ENCODE results near the gene IKBKG.
"Not testable (repeated sequence)": the region's sequence is repeated elsewhere in the genome, so short reads cannot be mapped to it uniquely, and the experiment has no call there.

IKBKG gene

DNA sequence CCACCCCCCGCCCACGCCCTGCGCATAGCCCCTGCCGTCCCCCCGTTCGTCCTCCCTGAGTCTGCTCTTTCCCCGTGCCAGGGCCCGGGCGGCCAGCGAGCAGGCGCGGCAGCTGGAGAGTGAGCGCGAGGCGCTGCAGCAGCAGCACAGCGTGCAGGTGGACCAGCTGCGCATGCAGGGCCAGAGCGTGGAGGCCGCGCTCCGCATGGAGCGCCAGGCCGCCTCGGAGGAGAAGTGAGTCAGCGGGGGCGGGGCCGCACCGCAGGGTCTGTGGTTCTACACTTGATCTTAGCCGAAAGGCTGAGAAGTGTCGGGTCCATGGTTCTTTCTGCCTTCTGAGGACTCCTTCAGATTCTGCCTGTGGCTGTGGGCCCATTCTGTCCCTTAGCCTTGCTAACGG, 12.9 kb downstream of the IKBKG start:
- not testable (repeated sequence) for DNase-seq

DNA sequence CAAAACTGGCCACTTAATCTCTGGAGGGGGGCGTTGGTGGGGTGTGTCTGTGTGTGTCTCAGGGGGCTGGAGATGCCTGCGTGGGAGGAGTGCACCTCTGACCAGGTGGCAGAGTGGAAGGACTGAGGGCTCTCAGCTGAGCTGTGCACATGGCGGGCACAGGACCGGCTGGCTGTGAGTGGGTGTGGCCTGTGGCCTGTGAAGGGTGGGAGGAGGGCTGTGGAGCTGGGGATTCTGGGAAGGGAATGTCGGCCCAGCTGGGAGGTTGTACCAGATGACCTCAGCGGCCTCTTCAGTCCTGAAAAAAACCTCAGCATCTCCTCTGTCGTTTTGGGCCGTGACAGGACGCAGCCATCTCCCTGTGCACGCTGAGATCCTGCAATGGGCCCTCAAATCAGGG, 14.9 kb downstream of the IKBKG start:
- DNase-seq = not testable (repeated sequence)

GRCh38 chrX:154570361-154570760, 22.9 kb downstream of the IKBKG start:
- not testable (repeated sequence) for DNase-seq

GRCh38 chrX:154573061-154573460, 25.6 kb downstream of the IKBKG start:
- not testable (repeated sequence) for DNase-seq

DNA sequence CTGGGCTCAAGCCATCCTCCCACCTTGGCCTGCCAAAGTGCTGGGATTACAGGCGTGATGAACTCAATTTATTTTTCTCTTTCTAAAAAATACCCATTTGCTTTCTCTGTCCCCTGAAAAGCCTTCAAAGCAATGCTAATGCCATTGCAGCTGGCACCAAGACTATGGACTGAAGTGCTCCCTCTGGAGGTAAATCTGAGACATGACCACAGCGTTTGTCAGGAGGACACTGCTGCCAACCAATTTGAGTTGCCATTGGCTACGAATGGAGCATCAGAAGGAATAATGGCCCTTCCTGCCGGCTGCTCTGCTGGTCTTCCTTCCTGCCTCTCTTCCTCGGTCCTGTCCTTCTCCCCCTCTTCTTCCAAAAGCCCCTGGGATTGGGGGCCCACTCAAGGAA, 27.7 kb downstream of the IKBKG start:
- not testable (repeated sequence) for DNase-seq

DNA sequence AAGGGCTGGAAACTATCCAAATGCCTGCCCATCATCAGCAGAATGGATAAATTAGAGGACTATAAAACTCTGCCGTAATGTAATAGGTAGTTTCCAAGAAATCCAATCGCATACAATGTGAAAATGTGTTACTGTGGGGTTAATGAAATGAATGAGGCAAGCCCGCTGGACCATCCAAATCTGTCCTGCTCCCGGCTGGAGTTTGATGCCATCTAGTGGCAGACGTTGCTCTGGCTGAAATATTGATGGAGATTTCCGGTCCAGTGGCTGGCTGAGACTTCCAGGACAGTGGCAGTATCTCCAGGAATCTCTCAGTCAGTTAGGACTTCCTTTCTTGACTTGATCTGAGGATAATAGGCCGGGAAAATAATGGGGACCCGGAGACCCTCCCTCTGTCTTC, 35.6 kb downstream of the IKBKG start:
- not testable (repeated sequence) for DNase-seq

DNA sequence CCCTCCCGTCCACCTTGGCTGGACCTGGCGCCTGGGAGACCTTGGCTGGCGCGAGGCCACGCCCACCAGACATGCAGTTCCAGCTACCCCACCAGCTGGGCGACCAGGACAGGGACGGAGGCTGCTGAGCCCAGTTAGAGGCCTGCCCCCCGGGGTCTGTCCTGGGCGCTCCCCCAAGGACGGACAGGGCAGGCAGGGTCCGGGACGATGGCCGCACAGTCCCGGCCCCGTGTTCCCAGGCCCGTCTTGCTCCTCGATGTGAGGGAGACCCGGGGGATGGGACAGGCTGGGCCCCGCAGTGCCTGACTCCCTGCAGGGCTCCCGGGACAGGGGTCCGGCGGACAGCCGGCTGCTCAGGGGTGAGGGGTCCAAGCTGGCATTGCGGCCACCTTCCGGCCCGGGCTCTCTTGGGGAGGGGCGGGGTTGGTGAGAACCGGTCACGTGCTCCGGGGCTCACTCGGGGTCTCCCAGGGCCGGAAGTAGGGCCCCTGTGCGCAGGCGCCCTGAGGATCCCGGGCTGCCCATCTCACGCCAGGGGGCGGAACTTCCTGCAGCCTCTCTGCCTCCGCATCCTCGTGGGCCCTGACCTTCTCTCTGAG, 37.3 kb downstream of the IKBKG start, which contains the start of gene CTAG1A:
CTAG1A (plus strand) TSS at position 549 of the 599 bp plus-strand sequence. CDS start 74 bp downstream, outside the sequence.
- not testable (repeated sequence) for DNase-seq

- not testable (repeated sequence) for DNase-seq
Observed at GRCh38 chrX:154590415-154590814, 43.0 kb downstream of the IKBKG start.

DNA sequence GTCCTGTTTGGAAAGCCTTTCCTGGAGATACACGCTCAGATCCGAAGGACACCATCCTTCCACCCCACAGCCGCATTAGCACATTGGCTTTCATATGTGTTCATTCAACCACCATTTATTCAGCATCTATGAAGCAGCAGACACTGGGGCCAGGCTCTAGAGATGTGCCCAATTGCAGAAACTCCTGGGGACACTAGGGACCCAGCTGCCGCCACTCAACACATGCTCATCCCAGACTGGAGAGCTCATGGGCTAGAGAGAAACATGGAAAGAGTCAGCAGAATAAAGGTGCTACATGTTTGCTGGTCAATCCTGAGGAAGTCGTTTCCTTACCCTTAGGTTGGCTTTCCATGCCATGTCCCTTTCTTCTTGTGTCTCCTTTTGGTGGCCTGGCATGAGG, 45.1 kb downstream of the IKBKG start:
- DNase-seq = no peak

DNA sequence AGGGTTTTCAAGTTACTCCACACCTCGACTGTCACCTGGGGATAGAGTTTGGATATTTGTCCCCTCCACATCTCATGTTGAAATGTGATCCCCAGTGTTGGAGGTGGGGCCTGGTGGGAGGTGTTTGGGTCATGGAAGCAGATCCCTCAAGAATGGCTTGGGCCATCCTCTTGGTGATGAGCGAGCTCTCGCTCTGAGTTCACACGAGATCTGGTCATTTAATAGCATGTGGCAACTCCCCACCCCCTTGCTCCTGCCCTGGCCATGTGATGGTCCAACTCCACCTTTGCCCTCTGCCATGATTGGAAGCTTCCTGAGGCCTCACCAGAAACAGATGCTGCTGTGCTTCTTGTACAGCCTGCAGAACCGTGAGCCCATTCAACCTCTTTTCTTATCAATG, 45.8 kb downstream of the IKBKG start:
- no peak for DNase-seq

DNA sequence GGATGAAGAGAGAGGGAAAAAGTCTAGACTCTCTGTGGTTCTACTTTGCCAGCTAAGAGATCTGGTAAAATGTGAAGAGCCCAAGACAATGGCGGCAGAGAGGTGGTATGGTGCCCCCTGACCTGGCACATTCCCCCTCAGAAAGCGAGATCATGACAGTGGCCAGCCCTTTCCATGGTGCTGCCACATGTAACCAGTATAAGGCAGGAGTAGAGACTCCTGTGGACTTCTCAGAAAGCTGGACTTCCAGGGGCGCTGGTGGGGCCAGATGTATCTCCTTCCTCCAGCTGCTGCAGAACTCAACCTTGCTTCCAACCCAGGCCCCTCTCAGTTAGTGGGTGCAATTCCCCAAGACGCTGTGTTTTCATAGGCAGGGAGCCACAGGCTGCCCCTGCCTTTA, 47.1 kb downstream of the IKBKG start:
- DNase-seq = no peak

DNA sequence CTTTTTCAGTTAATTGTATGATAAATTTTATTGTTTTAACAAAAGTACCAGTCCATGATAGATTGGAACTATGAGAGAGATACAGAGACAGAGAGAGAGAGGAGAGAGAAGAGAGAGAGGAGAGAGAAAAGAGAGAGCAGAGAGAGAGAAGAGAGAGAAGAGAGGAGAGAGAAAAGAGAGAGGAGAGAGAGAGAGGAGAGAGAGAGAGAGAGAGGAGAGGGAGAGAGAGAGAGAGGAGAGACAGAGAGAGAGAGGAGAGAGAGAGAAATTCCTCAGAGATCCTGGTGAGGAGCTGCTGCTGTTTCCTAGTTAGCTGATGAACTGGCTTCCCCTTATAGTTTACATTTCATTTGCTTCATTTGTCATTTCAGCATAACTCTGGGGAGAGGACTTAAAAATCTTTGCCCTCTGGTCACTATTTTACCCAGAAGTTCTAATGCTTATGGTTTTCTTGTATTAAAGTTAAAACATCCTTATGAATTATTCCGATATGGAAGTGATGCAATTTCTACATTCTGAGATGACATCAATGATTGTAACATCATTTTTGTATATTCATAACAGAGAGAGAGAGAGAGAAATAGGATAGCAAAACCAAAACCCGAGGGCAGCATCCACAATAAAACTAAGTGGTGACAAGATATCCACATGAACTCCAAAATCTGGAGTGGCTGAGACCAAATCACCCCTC, 48.3 kb downstream of the IKBKG start:
- DNase-seq = peak; percentile 0

DNA sequence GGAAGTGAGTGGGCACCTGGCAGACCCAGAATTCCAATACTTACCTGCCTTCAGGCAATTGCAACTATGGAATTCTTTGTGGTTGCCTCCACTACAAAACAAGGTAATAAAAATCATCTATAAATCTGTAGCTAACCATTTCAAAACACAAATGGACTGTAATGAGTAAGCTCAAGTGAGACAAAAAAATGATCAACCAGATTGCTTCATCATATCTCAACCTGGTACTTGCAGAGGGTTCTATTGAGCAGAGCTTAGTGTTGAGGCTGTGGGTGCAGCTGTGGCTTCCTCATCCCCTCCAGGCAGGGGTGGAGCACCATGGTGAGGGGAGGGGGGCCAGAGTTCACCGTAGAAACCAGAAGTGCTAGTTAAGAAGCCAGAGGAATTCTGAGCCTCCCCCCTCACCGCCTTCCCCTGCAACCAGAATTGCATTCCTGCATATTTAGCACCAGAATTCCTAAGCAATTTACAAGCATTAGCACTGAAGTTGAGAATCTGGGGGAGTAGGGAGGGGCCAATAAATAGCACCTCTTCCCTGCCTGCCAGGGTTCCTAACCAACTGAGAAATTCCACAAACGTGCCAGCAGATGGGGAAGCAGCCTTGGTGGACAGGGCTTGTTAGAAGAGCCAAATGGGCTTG, 49.0 kb downstream of the IKBKG start:
- peak; percentile 89 for DNase-seq

DNA sequence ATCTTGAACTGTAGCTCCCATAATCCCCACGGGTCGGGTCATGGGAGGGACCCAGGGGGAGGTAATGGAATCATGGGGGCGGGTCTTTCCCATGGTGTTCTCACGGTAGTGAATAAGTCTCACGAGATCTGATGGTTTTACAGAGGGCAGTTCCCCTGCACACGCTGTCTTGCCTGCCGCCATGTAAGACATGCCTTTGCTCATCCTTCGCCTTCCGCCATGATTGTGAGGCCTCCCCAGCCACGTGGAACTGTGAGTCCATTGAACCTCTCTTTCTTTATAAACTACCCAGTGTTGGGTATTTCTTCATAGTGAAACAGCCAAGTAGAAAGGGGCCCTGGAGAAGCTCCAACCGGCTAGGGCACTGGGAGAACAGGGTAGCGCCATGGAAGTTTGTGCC, 49.8 kb downstream of the IKBKG start:
- no peak for DNase-seq

DNA sequence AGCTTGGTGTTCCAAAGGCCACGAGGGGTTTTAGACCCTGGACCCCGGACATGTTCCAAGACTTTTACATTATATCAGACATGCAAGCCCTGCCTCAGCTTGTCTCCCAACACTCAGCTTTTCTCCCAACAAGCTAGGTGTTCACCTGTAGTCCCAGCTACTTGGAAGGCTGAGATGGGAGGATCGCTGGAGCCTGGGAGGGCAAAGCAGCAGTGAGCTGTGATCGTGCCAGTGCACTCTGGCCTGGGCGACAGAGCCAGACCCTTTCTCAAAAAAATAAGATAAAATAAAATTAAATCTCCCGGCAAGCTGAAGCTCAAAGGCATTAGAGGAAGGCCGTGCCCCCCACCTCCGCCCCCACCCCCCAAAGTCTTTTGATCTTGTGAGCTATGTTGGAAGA, 51.2 kb downstream of the IKBKG start:
- no peak for DNase-seq

- DNase-seq = no peak
Observed at GRCh38 chrX:154599531-154599930, 52.1 kb downstream of the IKBKG start.

DNA sequence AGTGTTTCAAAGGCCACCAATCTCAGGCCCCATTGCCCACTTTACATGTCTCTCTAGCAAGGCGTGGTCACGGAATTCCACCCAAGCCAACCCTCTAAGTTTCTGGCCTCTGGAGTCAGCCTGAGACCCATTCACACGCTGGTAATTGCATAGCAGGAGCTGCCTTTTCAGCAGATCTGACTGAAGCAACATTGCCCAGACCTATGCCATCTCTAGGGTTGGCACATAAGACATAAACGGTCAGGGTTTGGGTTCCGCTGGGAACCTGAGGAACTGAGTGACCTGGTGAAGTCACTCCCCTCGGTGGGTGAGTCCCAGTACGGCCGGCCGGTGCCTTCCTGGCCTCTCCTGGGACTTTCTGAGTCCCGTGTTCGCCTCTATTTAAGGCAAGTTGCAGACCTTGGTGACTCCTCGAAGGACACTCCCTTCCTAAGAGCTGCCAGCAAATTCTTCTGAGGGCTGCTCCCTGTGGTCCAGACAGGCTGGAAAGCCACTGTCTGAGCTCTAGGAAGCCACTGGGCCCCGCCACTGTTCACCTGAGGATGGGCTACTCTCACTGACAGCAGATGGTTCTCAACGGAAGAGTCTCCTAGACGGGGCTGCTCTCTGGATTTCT, 53.4 kb downstream of the IKBKG start:
- DNase-seq = peak; percentile 58

GRCh38 chrX:154602226-154602625, 54.8 kb downstream of the IKBKG start:
- DNase-seq = no peak

DNA sequence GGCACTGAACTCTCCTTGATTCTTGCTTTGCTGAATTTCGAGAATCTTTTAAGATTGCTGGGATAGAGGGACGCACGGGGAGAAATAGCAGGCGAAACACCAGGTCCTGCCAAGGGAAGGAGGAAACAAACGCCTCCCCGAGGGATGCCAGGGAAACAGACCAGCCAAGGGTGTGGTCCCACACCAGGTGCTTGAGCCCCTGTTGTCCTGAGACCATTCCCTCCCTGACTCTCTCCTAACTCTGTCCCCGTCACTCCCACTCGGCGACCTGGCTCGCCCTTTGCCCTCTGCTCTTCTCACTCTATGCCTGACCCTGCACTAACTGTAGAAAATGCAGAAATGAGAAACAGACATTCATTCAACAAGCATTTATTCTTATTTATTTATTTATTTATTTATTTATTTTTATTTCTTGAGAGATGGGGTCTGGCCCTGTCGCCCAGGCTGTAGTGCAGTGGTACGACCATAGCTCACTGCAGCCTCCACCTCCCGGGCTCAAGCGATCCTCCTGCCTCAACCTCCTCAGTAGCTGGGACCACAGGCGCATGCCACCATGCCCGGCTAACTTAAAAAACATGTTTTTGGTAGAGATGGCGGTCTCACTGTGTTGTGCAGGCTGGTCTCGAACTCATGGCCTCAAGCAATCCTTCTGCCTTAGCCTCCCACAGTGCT, 55.5 kb downstream of the IKBKG start:
- no peak for DNase-seq

GRCh38 chrX:154603438-154604430, 56.3 kb downstream of the IKBKG start:
- peak; percentile 57 for DNase-seq

DNA sequence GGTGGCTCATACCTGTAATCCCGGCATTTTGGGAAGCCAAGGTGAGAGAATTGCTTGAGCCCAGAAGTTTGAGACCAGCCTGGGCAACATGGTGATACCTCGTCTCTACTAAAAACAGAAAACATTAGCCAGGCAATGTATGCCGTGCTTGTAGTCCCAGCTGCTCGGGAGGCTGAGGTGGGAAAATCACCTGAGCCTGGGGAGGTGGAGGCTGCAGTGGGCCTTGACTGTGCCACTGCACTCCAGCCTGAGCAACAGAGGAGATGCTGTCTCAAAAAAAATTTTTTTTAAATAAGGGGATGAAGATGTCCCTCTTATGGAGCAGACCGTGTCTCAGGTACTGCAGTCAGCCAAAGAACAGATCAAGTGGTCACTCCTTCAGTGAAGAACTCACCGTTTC, 58.1 kb downstream of the IKBKG start:
- DNase-seq = no peak

- no peak for DNase-seq
Observed at GRCh38 chrX:154607370-154607769, 60.0 kb downstream of the IKBKG start.
